GM18517 (cell line): Measurements from ENCODE around the gene DRAM2.

ENCODE experiments used
- ATAC-seq: cut with Tn5 transposase; IDR thresholded peaks from one replicate; pipeline ENCODE4 v1.9.1; 2021; ENCODE audit warnings: mild to moderate bottlenecking, moderate library complexity; ENCODE audit not compliant: unreplicated experiment

The DRAM2 gene

GRCh38 chr1:111139956-111140679 lies at the start of gene DRAM2, which contains the start of gene CEPT1:
Gene DRAM2 (minus strand): TSS chr1:111140093. CDS start chr1:111131554, 8,539 bp downstream.
Gene CEPT1 (plus strand): TSS chr1:111140223. CDS start chr1:111147715, 7,492 bp downstream.
- peak; percentile 65 for ATAC-seq

- no peak for ATAC-seq
Observed at GRCh38 chr1:111184663-111185062, 44.8 kb upstream of the DRAM2 start.

- ATAC-seq = no peak
Observed at GRCh38 chr1:111183308-111184069, 43.6 kb upstream of the DRAM2 start.

GRCh38 chr1:111182052-111182451 lies 42.2 kb upstream of the DRAM2 start:
- no peak for ATAC-seq

- no peak for ATAC-seq
Observed at GRCh38 chr1:111179968-111180533, 40.2 kb upstream of the DRAM2 start.

GRCh38 chr1:111176678-111177077 lies 36.8 kb upstream of the DRAM2 start:
- no peak for ATAC-seq

- ATAC-seq = no peak
Observed at GRCh38 chr1:111175349-111175748, 35.5 kb upstream of the DRAM2 start.

GRCh38 chr1:111174070-111174469 lies 34.2 kb upstream of the DRAM2 start:
- no peak for ATAC-seq

GRCh38 chr1:111172463-111172862 lies 32.6 kb upstream of the DRAM2 start:
- ATAC-seq = no peak

GRCh38 chr1:111164151-111164550 lies 24.3 kb upstream of the DRAM2 start:
- no peak for ATAC-seq

GRCh38 chr1:111163363-111163762 lies 23.5 kb upstream of the DRAM2 start:
- ATAC-seq = no peak

GRCh38 chr1:111162488-111162880 lies 22.6 kb upstream of the DRAM2 start:
- ATAC-seq = no peak

- ATAC-seq = no peak
Observed at GRCh38 chr1:111161843-111162487, 22.1 kb upstream of the DRAM2 start.

- ATAC-seq = no peak
Observed at GRCh38 chr1:111157431-111157830, 17.5 kb upstream of the DRAM2 start.

- no peak for ATAC-seq
Observed at GRCh38 chr1:111154021-111154999, 14.4 kb upstream of the DRAM2 start.

GRCh38 chr1:111151838-111152237 lies 11.9 kb upstream of the DRAM2 start:
- ATAC-seq = no peak

GRCh38 chr1:111148376-111148881 lies 8.5 kb upstream of the DRAM2 start:
- ATAC-seq = peak; percentile 70

GRCh38 chr1:111147948-111148347 lies 8.1 kb upstream of the DRAM2 start:
- no peak for ATAC-seq

- no peak for ATAC-seq
Observed at GRCh38 chr1:111145963-111146768, 6.3 kb upstream of the DRAM2 start.
